BLaER1 treated with 17β-estradiol and CSF1 and Interleukin-3, amounts not matched to agents 10 nM and 100 nM (cell line): ENCODE data around the gene FAAP24.
"Not testable (repeated sequence)": the region's sequence is repeated elsewhere in the genome, so short reads cannot be mapped to it uniquely, and the experiment has no call there.

Experiments used
- H3K27ac ChIP-seq, 11 experiments: shearing (Covaris generic); formaldehyde crosslinking; 2 replicates each; pipeline ENCODE4 v1.8.1; 2022
- H3K27me3 ChIP-seq, 11 experiments: shearing (Covaris generic); formaldehyde crosslinking; 2 replicates each; pipeline ENCODE4 v1.8.1; 2022
- H3K36me3 ChIP-seq, 11 experiments: shearing (Covaris generic); formaldehyde crosslinking; 2 replicates each; pipeline ENCODE4 v1.8.1; 2022
- H3K4me1 ChIP-seq, 10 experiments: shearing (Covaris generic); formaldehyde crosslinking; 2 replicates each; pipeline ENCODE4 v1.8.1; 2022
- H3K4me2 ChIP-seq, 11 experiments: shearing (Covaris generic); formaldehyde crosslinking; 2 replicates each; pipeline ENCODE4 v1.8.1; 2022
- H3K4me3 ChIP-seq, 10 experiments: shearing (Covaris generic); formaldehyde crosslinking; 2 replicates each; pipeline ENCODE4 v1.8.1; 2022
- H3K9ac ChIP-seq, 11 experiments: shearing (Covaris generic); formaldehyde crosslinking; 2 replicates each; pipeline ENCODE4 v1.8.1; 2022
- H3K9me3 ChIP-seq, 11 experiments: shearing (Covaris generic); formaldehyde crosslinking; replicated peaks in 1 of 11; 2 replicates each; pipeline ENCODE4 v1.8.1; 2022
- H4K20me1 ChIP-seq, 11 experiments: shearing (Covaris generic); formaldehyde crosslinking; 2 replicates each; pipeline ENCODE4 v1.8.1; 2022
- Cebpa-rat ChIP-seq, 11 experiments: shearing (Covaris generic); IDR thresholded peaks; 2 replicates each; pipeline ENCODE4 v1.8.1; 2022

The FAAP24 gene, protein sequence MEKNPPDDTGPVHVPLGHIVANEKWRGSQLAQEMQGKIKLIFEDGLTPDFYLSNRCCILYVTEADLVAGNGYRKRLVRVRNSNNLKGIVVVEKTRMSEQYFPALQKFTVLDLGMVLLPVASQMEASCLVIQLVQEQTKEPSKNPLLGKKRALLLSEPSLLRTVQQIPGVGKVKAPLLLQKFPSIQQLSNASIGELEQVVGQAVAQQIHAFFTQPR

DNA sequence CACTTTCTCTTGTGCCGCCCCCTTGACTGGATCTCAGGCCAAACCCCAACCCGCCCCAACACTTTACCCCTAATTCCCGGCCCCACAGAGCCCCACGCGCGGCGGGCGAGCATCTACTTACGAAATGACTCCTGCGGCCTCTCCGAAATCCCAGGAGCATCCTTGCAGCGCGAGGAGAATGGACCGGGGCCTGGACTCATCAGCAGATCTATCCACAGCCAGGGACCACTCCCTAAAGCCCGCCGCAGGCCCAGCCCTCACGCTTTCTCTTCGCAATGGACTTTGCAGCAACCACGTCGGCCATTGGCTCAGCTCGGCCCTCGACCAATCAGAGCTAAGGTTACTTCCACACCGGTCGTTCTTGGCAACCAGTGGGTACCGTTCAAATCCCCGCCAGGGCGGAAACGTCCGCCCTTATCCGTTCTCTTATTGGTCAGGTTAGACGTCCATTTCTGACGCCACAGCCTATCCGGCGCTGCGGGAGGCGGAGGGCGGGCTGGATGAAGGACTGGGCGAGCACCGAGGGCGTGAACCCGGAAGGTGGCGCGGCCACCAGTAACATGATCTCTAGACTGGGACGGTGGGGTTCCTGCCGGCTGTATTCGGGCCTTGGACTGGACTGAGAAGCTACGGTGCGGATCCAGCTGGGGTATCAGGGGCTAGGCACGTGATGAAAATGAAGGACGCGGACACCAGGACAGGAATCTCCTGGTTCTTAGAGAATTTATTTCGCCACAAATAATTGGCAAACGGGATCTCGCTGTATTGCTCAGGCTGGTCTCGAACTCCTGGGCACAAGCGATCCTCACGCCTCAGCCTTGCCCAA is at the start of gene FAAP24, which contains the start of gene CEP89:
TSS of gene FAAP24 (plus strand) at position 528 of the 826 bp plus-strand sequence. CDS start 955 bp downstream, outside the sequence.
TSS of gene CEP89 (minus strand) at position 244 of the 826 bp plus-strand sequence. CDS start at position 160, 84 bp downstream.
- Histone ChIP-seq H3K27ac (peak within 1 kb of the TSS; percentile 75 to 91 (median 83); a peak in 21 of 22 replicates), H3K9ac (peak within 1 kb of the TSS; percentile 74 to 87 (median 84)), H3K27me3 (no peaks in the 10 kb centered on the region), H3K4me3 (peak within 1 kb of the TSS; percentile 64 to 88 (median 79)), H4K20me1 (peaks cover 0 to 20% (median 0%) of the 10 kb centered on the region in 11 experiments; a peak in 5 of 22 replicates), H3K4me1 (peaks cover 9 to 30% (median 21%) of the 10 kb centered on the region in 10 experiments), H3K9me3 (no peaks in the 10 kb centered on the region), H3K4me2 (peak within 1 kb of the TSS; percentile 88 to 99 (median 96)), H3K36me3 (peaks cover 0 to 29% (median 15%) of the 10 kb centered on the region in 11 experiments; a peak in 17 of 22 replicates)
- no peak for TF ChIP-seq Cebpa-rat (IDR thresholded peaks at IDR 0.05)

DNA sequence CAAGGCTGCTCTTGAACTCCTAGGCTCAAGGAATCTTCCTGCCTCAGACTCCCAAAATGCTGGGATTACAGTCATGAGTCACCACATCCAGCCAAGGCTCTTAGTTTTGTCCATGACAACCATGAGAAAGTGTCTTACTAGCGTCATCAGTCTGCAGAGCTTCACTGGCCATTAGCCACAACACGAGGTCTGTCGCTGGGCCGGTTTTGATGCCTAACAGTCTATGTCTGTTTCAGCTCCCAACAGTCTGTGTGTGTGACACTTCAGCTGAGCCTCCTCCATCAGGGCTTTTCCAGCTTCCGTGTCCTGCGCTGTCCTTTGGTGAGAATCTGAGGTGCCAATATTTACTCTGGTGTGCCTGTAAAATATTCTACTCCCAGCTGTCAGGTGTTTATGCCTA is 47.8 kb upstream of the FAAP24 start:
- no peak overlapping the region for H3K4me2 ChIP-seq
- no peaks in the 10 kb centered on the region for H4K20me1 ChIP-seq
- H3K9me3 ChIP-seq: peaks cover 18 to 20% (median 19%) of the 10 kb centered on the region in 11 experiments
- no peaks in the 10 kb centered on the region for H3K4me1 ChIP-seq
- no peak overlapping the region for H3K9ac ChIP-seq
- H3K36me3 ChIP-seq: peaks cover 44 to 81% (median 71%) of the 10 kb centered on the region in 11 experiments
- TF ChIP-seq Cebpa-rat (IDR thresholded peaks at IDR 0.05): no peak
- no peaks in the 10 kb centered on the region for H3K27me3 ChIP-seq
- no peak overlapping the region for H3K4me3 ChIP-seq
- no peak overlapping the region for H3K27ac ChIP-seq

DNA sequence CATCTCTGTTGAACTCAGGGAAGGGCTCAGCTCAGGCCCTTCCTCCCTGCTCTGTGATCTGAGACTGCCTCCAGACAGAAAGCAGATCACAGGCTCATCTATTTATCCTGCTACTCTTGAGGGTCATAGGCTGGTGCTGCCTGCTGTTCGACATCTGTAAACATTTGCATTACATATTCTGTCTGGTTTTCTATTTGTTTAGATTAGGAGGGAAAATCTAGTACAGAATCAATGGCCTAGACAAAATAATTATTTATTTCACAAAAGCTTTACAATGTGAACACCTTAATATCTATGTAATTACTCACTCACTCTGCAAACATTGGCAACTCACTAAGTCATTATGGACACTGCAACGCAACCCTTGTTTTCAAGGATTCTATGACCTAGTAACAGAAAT is 43.2 kb upstream of the FAAP24 start:
- peaks cover 60 to 92% (median 76%) of the 10 kb centered on the region in 11 experiments for H3K36me3 ChIP-seq
- 0 out of 20 replicates have a peak overlapping the region, but pooled peaks of 1 of the 10 experiments have one; percentile 15 for H3K4me3 ChIP-seq
- H3K27ac ChIP-seq: no peak overlapping the region
- H3K9me3 ChIP-seq: peaks cover 19 to 24% (median 22%) of the 10 kb centered on the region in 11 experiments
- no peak overlapping the region for H3K9ac ChIP-seq
- no peak for TF ChIP-seq Cebpa-rat (IDR thresholded peaks at IDR 0.05)
- peaks cover 0 to 3% (median 0%) of the 10 kb centered on the region in 10 experiments; a peak in 6 of 20 replicates for H3K4me1 ChIP-seq
- H4K20me1 ChIP-seq: 0 out of 22 replicates have a peak, but pooled peaks cover 0 to 1% (median 0%) of the 10 kb centered on the region in 11 experiments
- H3K27me3 ChIP-seq: no peaks in the 10 kb centered on the region
- H3K4me2 ChIP-seq: no peak overlapping the region

DNA sequence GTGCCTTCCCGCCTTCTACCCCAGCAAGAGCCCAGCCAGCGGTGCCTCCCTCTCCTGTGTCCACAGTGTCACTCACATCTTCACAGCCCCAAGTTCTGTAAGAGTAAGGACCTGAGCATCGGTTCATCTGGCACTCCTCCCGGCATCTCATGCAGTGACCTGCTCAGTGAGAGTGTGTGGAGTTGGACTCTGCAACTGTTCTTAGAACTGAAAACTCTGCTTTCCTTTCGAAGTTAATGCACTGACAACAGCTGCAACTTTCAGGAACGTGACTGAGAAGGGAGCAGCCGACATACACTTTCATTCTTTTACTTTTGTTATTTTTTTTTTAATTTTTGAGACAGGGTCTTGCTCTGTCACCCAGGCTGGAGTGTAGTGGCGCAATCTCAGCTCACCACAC is 41.5 kb upstream of the FAAP24 start:
- TF ChIP-seq Cebpa-rat (IDR thresholded peaks at IDR 0.05): no peak
- peaks cover 0 to 16% (median 12%) of the 10 kb centered on the region in 10 experiments; a peak in 15 of 20 replicates for H3K4me1 ChIP-seq
- no peak overlapping the region for H3K4me3 ChIP-seq
- peaks cover 19 to 24% (median 22%) of the 10 kb centered on the region in 11 experiments for H3K9me3 ChIP-seq
- H4K20me1 ChIP-seq: peaks cover 0 to 13% (median 0%) of the 10 kb centered on the region in 11 experiments; a peak in 1 of 22 replicates
- H3K36me3 ChIP-seq: peaks cover 46 to 90% (median 66%) of the 10 kb centered on the region in 11 experiments
- no peak overlapping the region for H3K4me2 ChIP-seq
- H3K9ac ChIP-seq: no peak overlapping the region
- no peak overlapping the region for H3K27ac ChIP-seq
- no peaks in the 10 kb centered on the region for H3K27me3 ChIP-seq

DNA sequence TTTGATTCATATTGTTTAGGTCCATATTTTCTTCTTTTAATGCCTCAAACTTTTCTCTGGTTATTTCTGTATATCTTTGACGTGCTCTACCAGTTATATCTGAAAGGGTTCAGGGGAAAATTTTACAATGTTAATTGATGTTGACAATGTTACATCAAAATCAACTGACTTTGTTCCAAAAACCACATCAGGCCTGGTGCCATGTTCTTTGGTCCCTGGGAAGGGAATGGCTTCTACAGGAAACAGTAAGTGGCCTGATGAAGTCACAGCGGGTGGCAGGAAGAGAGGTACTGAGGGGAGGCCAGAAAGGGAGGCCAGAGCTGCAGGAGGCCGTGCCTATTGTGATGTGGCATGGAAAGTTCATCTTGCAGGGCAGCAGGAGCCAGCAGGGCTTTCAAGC is 38.5 kb upstream of the FAAP24 start:
- H3K4me3 ChIP-seq: no peak overlapping the region
- H3K27ac ChIP-seq: no peak overlapping the region
- H4K20me1 ChIP-seq: peaks cover 0 to 13% (median 0%) of the 10 kb centered on the region in 11 experiments; a peak in 1 of 22 replicates
- H3K4me2 ChIP-seq: peak overlapping the region in 3 of 11 experiments; percentile 53 to 70 (median 54); a peak in 1 of 22 replicates
- no peak overlapping the region; a peak in 1 of 22 replicates for H3K9ac ChIP-seq
- peaks cover 0 to 16% (median 12%) of the 10 kb centered on the region in 10 experiments; a peak in 15 of 20 replicates for H3K4me1 ChIP-seq
- peaks cover 55 to 92% (median 65%) of the 10 kb centered on the region in 11 experiments for H3K36me3 ChIP-seq
- no peak for TF ChIP-seq Cebpa-rat (IDR thresholded peaks at IDR 0.05)
- H3K27me3 ChIP-seq: no peaks in the 10 kb centered on the region
- H3K9me3 ChIP-seq: peaks cover 5 to 19% (median 10%) of the 10 kb centered on the region in 11 experiments

DNA sequence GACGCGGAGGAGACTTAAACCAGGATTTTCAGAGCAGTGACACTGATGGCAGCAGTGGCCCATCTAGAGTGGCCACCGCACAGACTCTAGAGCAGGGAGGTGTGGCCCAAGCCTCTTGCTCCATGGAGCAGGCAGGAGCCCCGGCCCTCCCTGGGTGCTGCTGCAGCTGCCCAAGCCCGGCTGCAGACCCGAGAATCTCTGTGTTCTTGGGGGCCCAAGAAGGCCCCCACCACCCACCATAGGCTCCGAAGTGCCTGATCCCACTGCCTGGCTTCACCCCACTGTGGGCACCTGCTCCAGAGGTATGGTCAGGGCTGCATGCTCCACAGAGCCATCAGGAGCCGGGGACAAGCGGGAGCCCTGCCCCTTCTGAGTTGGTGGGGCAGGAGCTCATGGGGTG is 36.4 kb upstream of the FAAP24 start:
- Histone ChIP-seq H3K4me2 (no peak overlapping the region), H3K9ac (no peak overlapping the region), H3K9me3 (0 out of 22 replicates have a peak, but pooled peaks cover 0 to 8% (median 0%) of the 10 kb centered on the region in 11 experiments), H4K20me1 (peaks cover 0 to 13% (median 0%) of the 10 kb centered on the region in 11 experiments; a peak in 1 of 22 replicates), H3K27me3 (no peaks in the 10 kb centered on the region), H3K4me1 (peaks cover 0 to 16% (median 12%) of the 10 kb centered on the region in 10 experiments; a peak in 15 of 20 replicates), H3K27ac (no peak overlapping the region), H3K4me3 (no peak overlapping the region), H3K36me3 (peaks cover 41 to 91% (median 52%) of the 10 kb centered on the region in 11 experiments)
- no peak for TF ChIP-seq Cebpa-rat (IDR thresholded peaks at IDR 0.05)

DNA sequence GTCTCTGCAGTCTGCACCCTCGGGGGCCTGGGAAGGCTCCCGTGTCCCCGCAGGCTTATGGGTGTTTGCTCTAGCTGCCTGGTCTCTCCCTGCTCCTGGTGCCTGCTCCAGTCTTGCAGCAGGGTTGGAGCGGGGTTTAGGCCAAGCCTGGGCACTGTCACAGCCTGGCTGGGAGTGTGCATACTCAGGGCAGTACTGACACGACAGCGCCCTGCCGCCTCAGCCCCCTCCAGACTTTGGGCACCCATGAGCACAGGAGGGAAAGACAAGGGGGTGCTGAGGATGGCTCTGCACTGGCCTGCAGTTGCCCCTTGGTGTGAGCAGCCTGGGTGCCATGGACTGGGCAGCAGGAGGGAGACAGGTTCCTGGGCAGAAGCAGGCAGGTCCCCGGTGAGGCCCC is 36.0 kb upstream of the FAAP24 start:
- Histone ChIP-seq H3K36me3 (peaks cover 36 to 91% (median 48%) of the 10 kb centered on the region in 11 experiments), H3K27ac (no peak overlapping the region), H3K4me1 (peaks cover 0 to 16% (median 12%) of the 10 kb centered on the region in 10 experiments; a peak in 15 of 20 replicates), H3K4me2 (no peak overlapping the region), H3K4me3 (no peak overlapping the region), H3K9ac (no peak overlapping the region), H4K20me1 (peaks cover 0 to 13% (median 0%) of the 10 kb centered on the region in 11 experiments; a peak in 1 of 22 replicates), H3K27me3 (no peaks in the 10 kb centered on the region), H3K9me3 (0 out of 22 replicates have a peak, but pooled peaks cover 0 to 8% (median 0%) of the 10 kb centered on the region in 11 experiments)
- TF ChIP-seq Cebpa-rat (IDR thresholded peaks at IDR 0.05): no peak

DNA sequence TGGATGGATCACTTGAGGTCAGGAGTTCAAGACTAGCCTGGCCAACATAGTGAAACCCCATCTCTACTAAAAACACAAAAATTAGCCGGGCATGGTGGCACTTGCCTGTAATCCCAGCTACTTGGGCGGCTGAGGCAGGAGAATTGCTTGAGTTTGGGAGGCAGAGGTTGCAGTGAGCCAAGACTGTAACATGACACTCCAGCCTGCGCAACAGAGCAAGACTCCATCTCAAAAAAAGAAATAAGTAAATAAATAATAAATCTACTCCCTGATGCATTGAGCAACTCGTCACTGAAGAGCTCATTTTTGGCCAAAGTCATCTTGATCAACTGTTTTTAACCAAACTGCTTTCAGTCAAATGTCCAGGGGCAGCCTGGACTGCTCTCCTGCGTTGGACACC is 30.8 kb upstream of the FAAP24 start:
- H3K36me3 ChIP-seq: peaks cover 52 to 97% (median 63%) of the 10 kb centered on the region in 11 experiments

More for the DNA sequence above, 30.8 kb upstream of the FAAP24 start:
- not testable (repeated sequence) for H3K4me3 ChIP-seq, H3K9me3 ChIP-seq, H3K9ac ChIP-seq, H3K27ac ChIP-seq, H3K27me3 ChIP-seq, H3K4me2 ChIP-seq, H3K4me1 ChIP-seq, H4K20me1 ChIP-seq
